ENCODE data around the gene ZNF106.

GRCh38 chr15:42401544-42402454, 89.1 kb downstream of the ZNF106 start:
- TF ChIP-seq CTCF (IDR thresholded peaks at IDR 0.05) (no peak), POLR2A (IDR thresholded peaks at IDR 0.05) (no peak)
